Measurements from ENCODE around the gene BPTF. TPM values are rescaled to one million over a fixed set of nuclear protein-coding genes. Genes with fewer than 3 reads are reported as not detected.

BPTF gene
- total and polyA plus RNA-seq, 2 of the 13 experiments (the other 11 are each of a cell fraction or from before 2014, with no cell fraction given) = 43.5 to 66.1 TPM

GRCh38 chr17:68029512-68030215 is 204.4 kb downstream of the BPTF start (continued):
- TF ChIP-seq ZNF3 (CRISPR knock-in tag; IDR thresholded peaks at IDR 0.05) (no peak), ZBTB46 (CRISPR knock-in tag; IDR thresholded peaks at IDR 0.05; ENCODE audit: borderline replicate concordance) (no peak), CHD2 (IDR thresholded peaks at IDR 0.05; ENCODE audit: low read depth, low read length) (no peak), SOX13 (IDR thresholded peaks at IDR 0.05) (peak; percentile 71; the same call in 1 of the 2 replicates), SOX13 (CRISPR knock-in tag; conservative IDR thresholded peaks at IDR 0.05 in 1 of 2, IDR thresholded peaks at IDR 0.05 in 1 of 2) (peak in 1 of 2 experiments; percentile 86; a peak in 2 of 4 replicates), RBFOX2 (IDR thresholded peaks at IDR 0.05; ENCODE audit: low read depth, low read length) (no peak), ESRRA (CRISPR knock-in tag; IDR thresholded peaks at IDR 0.05; ENCODE audit: low read depth) (peak; percentile 90), PRPF4 (IDR thresholded peaks at IDR 0.05; ENCODE audit: low read depth, low read length, poor library complexity, severe bottlenecking) (no peak), IKZF4 (CRISPR knock-in tag; IDR thresholded peaks at IDR 0.05; ENCODE audit: borderline replicate concordance, low read depth, not compliant biosample characterization) (no peak), MED8 (CRISPR knock-in tag; IDR thresholded peaks at IDR 0.05; ENCODE audit: insufficient replicate concordance) (no peak), ZNF34 (CRISPR knock-in tag; IDR thresholded peaks at IDR 0.05; ENCODE audit: borderline replicate concordance) (no peak), ADNP (CRISPR knock-in tag; IDR thresholded peaks at IDR 0.05) (no peak), SMYD3 (CRISPR knock-in tag; IDR thresholded peaks at IDR 0.05) (peak; percentile 51; the same call in 1 of the 2 replicates), ZNF138 (CRISPR knock-in tag; IDR thresholded peaks at IDR 0.05; ENCODE audit: low read depth) (no peak), TIGD3 (CRISPR knock-in tag; IDR thresholded peaks at IDR 0.05; ENCODE audit: borderline replicate concordance) (no peak), TCF7 (IDR thresholded peaks at IDR 0.05; ENCODE audit: low read depth) (peak; percentile 55; the same call in 1 of the 2 replicates), MTA1 (CRISPR knock-in tag; IDR thresholded peaks at IDR 0.05; ENCODE audit: borderline replicate concordance) (no peak; the same call in 1 of the 2 replicates), ZNF879 (CRISPR knock-in tag; IDR thresholded peaks at IDR 0.05) (no peak), SOX6 (IDR thresholded peaks at IDR 0.05) (no peak), SOX6 (CRISPR knock-in tag; IDR thresholded peaks at IDR 0.05) (peak; percentile 90), ZNF333 (CRISPR knock-in tag; IDR thresholded peaks at IDR 0.05; ENCODE audit: borderline replicate concordance) (no peak), TEAD3 (CRISPR knock-in tag; optimal IDR thresholded peaks at IDR 0.05; ENCODE audit: borderline replicate concordance) (peak; percentile 86), MBD4 (IDR thresholded peaks at IDR 0.05; ENCODE audit: borderline replicate concordance, low read length) (no peak), RAD51 (IDR thresholded peaks at IDR 0.05; ENCODE audit: borderline replicate concordance) (no peak)

All from HepG2 (cell line).